NAMALWA (cell line): ENCODE results near the gene GALNT14.

Source experiments
- DNase-seq: peaks from one replicate; pipeline ENCODE4 v3.0.0-alpha.2; 2015; ENCODE audit warnings: low spot score

Gene GALNT14

DNA sequence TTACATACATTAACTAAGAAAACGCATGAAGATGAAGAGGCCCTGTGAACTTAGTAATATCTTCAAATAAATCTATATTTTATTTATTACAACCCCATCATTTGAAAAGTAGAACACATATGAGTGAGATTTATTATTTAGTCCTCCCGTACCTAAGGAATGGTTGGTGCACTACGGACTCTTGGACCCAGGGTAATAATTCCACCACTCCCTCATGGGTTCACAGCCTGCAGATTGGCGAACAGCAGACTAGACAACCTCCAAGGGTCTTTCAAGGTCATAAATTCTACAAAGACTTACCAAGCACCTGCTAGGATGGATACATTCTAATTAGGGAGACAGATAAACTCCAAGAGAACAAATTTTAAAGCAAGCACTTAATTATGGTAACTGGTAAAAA is 51.6 kb downstream of the GALNT14 start:
- DNase-seq: no peak

- no peak for DNase-seq
Measured at GRCh38 chr2:31083234-31083993, 54.8 kb downstream of the GALNT14 start.

DNA sequence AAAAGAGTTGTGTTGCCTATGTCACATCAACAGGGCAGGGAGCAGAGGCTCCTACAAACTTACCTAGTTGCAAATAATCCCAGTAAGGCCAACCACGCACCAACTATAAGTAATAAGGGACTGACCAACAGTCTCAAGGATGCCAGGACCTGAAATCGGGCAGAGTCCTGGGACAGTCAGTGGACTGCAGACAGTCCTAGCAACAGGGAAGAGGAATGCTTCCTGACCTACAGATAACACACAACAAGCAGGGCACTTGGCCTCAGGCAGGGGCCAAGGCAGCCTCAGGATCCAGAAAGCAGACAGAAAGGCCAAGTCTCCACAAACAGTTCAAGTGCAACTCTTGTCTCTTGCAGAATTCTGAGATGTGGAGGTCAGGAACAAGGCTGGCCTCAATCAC is 56.2 kb downstream of the GALNT14 start:
- no peak for DNase-seq

DNA sequence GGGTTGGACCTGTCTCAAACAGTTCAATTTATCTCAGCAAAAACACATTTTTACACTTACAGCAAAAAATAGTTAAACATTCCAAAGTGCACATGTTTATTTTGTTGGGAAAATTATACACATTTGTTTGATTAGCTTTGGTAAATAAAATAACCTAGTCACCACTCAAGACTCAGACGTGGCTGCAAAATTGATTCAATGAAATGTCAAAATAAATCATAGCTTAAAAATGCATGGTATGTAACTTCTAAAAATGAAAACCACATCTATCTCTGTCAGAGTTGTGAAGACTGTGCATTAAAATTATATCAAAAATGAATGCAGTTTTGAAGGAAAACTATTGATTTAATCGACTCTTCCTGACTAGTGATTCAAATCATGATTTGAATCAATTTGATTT is 56.7 kb downstream of the GALNT14 start:
- no peak for DNase-seq

- DNase-seq: no peak
Measured at GRCh38 chr2:31080361-31080760, 57.9 kb downstream of the GALNT14 start.

- no peak for DNase-seq
Measured at GRCh38 chr2:31079665-31080064, 58.6 kb downstream of the GALNT14 start.

DNA sequence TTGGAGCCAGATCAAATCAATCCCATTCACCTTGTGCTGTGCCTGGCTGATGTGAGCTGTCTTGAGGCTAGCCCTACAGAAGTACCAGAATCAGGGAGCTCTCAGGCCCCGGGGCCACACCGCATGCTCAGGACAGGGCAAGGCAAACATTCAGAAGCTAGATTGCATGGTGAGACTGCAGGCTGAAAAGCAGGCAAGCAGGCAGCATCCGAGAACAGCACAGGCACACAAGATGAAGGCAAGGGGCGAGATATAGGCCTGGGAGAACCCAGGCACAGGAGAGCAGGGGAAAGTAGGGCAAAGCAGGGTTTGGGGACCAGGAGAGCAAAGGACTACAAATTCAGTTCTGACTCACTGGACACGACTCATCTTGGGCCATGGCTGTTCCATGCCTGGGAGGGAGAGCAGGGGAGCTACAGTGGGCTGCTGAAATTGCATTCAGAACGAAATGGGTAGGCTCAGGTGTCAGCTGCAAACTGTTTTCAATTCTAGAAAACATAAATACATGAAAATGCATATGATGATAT is 59.6 kb downstream of the GALNT14 start:
- no peak for DNase-seq

DNA sequence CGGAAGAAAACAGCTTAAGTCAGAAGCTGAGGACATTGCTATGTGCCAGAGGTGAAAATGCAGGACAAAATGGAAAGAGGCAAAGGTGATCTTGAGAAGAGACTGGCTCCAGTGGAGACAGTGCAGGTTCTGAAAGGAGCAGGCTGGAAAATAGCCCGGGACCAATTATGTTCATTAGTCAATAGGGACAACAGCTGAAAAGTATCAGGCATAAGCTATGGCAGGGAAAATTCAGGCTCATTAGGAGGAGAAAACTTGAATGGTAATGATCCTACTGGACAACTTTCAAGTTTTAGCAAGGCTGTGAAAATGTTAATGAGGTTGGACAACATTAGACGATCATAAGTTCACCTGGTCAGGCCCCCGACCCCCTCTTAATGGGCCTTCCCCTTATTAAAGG is 60.2 kb downstream of the GALNT14 start:
- no peak for DNase-seq

DNA sequence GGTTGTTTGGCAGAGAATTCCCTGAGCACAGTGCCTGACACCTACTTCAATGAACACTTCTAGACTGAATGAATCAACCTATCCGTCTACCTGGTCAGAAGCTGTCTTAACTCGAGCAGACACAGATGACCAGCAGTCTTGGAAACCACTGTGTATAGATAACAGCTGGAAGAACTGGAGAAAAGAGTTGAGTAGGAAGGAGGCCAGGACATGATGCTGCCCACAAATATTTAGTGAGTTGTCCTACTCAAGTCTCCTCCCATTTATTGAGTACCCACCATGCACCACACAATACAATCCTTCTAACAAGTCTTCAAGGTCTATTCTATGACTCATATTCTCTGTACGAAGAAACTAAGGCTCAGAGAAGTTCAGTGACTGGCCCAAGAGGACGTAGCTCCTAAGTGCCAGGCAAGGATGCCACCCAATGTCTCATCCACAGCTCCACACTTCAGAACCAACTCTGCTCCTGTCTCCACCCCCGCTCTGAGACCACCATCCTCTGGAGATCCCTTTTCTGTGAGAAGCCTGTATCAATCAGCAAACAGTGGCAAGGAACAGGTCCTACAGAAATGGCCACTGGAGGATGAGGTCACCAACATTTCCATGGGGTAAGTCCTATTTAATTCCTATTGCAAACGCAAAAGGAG is 62.2 kb downstream of the GALNT14 start:
- DNase-seq: no peak

DNA sequence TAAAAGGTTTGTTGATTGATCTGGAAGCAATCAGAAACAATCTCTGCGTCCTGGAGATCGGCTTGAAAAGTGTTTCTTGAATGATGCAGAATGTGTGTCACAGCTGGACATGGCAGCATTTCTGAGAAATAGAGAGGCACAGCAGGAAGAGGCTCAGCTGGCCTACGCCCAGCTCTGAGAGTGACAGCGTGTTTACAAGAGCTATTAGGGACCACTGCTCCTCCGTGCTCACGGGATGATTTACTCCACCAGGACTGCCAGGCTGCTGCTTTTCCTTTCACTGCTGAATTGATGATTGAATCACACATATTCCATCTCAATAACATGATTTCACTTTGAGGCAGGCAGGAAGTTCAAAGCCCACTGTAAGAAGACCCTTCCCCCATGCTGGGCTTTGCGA is 62.8 kb downstream of the GALNT14 start:
- DNase-seq: no peak

DNA sequence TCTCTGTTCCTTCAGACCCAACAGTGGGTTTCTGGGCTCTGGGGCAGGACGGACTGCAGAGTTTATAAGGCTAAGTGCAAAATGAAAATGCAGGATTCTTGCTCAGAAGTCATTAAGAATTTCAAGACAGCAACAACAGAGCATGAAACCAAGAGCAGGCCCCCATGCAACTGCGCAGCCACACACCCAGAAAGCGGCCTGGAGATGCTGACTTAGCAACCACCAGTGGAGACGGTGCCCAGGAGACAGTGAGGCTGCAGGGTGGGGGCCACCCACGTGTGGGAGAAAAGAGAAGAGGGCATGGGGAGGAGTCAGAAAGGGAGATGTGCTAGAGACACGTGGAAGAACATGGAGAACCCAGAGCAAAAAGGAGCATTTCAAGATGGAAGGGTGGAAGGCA is 66.5 kb downstream of the GALNT14 start:
- DNase-seq: no peak

GRCh38 chr2:31070339-31071125 is 67.7 kb downstream of the GALNT14 start:
- no peak for DNase-seq

GRCh38 chr2:31069643-31070325 is 68.5 kb downstream of the GALNT14 start:
- no peak for DNase-seq

DNA sequence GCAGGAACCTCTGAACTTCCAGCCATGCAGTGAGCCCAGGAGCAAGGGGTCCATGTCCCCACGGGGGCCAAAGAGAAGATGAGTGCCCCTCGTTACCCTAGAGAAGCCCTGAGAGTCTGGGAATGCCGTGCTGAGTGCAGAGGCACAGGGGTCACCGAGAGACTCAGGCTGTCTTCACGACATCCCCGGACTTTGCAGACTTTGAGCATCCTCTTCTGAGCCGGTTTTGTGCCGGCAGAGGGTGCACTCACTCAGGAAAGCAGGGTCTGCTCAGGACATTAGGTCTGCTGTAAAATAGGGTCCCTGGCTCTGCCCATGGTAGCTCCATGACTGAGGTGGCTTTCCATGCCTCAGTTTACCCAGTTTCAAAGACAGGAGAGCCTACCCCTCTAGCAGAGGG is 71.0 kb downstream of the GALNT14 start:
- no peak for DNase-seq

DNA sequence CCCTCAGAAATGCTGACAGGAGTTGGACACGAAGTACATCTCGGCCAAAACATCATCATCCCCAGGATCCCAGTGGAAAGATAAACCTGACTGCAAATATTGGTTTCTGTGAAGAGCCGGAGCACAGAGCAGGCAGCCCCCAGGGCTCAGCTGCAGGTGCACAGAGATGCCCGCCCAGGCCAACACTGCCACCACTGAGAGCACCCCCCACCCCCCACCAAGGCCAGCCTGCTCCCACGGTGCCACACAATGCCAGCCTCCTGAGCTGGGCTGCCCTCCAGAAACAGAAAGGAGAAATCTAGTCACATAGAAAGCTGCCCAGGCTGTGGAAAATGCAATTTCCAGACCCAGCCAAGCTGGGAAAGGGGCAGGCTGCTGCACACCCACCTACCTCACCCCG is 71.7 kb downstream of the GALNT14 start:
- DNase-seq: no peak

- DNase-seq: no peak
Measured at GRCh38 chr2:31066086-31066485, 72.2 kb downstream of the GALNT14 start.

DNA sequence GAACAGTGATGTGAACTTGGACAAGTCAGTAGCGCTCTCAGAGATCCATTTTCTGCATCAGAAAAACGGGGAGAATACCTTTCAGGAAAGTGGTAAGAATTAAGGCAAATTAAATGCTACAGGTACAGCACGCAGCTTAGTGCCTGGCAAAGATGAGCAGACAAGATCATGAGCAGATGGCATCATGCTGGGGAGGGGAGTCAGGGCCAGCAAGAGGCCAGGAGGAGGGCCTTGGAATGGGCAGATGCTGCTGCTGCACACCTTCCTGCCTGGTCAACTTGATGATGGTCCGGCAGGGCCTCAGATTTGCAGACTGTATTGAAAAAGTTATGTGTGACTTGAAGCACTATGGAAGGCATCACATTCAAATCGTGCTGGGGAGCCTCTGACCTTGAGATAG is 72.9 kb downstream of the GALNT14 start:
- DNase-seq: no peak

- no peak for DNase-seq
Measured at GRCh38 chr2:31060397-31060796, 77.8 kb downstream of the GALNT14 start.

- no peak for DNase-seq
Measured at GRCh38 chr2:31058096-31059035, 79.9 kb downstream of the GALNT14 start.

DNA sequence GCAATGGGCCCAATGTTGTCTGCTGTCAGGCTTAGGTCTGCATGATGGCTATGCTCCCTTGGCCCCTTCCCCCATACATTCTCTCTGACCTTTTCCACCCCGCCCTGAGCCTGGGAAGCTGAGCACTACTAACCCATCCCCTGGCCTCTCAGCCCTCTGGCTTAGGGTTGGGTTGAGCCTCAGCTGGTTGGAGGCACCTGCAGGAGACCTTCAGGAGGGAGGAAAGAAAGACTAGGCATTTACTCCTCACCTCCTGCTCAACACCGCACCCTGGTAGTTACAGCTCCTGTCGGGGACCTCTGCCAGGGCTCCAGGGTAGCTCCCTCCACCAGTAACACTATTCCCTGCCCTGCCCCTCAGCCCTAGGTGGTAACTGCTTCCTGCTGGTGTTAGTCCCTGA is 80.5 kb downstream of the GALNT14 start:
- DNase-seq: no peak

GRCh38 chr2:31055938-31056337 is 82.3 kb downstream of the GALNT14 start:
- no peak for DNase-seq
